K562 (cell line): Measurements from ENCODE around the gene SCRN2. TPM values are rescaled to one million over a fixed set of nuclear protein-coding genes. Genes with fewer than 3 reads are reported as not detected.

ENCODE experiments used
- ATF1 ChIP-seq, 2 experiments: fragments of 450-650 bp in 1 of 2; IDR thresholded peaks; 2 replicates each; pipeline ENCODE4 v1.6.1; 2016; ENCODE audit warnings: missing compliant biosample characterization in 1 of 2, missing genetic modification characterization in 1 of 2
- CBFA2T3 ChIP-seq: fragments of 450-650 bp; IDR thresholded peaks from 2 replicates; pipeline ENCODE4 v1.6.1; 2017
- CXXC5 ChIP-seq: fragments of 250-450 bp; sonication (Bioruptor Pico); IDR thresholded peaks from 2 replicates; pipeline ENCODE4 v1.8.0; 2022; ENCODE audit warnings: inconsistent platforms, mild to moderate bottlenecking, moderate library complexity
- FUS ChIP-seq: fragments of 200-400 bp; formaldehyde crosslinking; optimal IDR thresholded peaks from 2 replicates; pipeline ENCODE3; 2017; ENCODE audit warnings: low read depth, low read length
- MAZ ChIP-seq, 2 experiments: fragments of 450-650 bp in 1 of 2; sonication (generic) in 1 of 2; formaldehyde crosslinking; IDR thresholded peaks in 1 of 2; conservative IDR thresholded peaks in 1 of 2; 2 replicates each; pipeline versions ENCODE4 v1.4.0 to v1.5.0; 2020; ENCODE audit warnings: mild to moderate bottlenecking in 1 of 2, missing genetic modification reagents in 1 of 2
- MEIS2 ChIP-seq: fragments of 450-650 bp; IDR thresholded peaks from 2 replicates; pipeline ENCODE4 v1.6.1; 2014; ENCODE audit warnings: mild to moderate bottlenecking; ENCODE audit not compliant: partially characterized antibody
- NONO ChIP-seq, 2 experiments: fragments of 200-400 bp in 1 of 2; fragments of 450-650 bp in 1 of 2; formaldehyde crosslinking in 1 of 2; IDR thresholded peaks; 2 replicates each; pipeline ENCODE4 v1.6.1; 2017; ENCODE audit warnings: low read depth in 2 of 2, mild to moderate bottlenecking in 2 of 2, moderate library complexity in 2 of 2, low read length in 1 of 2
- NR2C2 ChIP-seq, 2 experiments: fragments of 200-800 bp in 1 of 2; sonication (Bioruptor generic) in 1 of 2; sonication (generic) in 1 of 2; formaldehyde crosslinking in 1 of 2; IDR thresholded peaks; 2 replicates each; pipeline versions ENCODE4 v1.6.1 to v1.8.0; 2016 to 2022; ENCODE audit warnings: mild to moderate bottlenecking in 1 of 2, missing compliant biosample characterization in 1 of 2, missing genetic modification characterization in 1 of 2, missing genetic modification reagents in 1 of 2
- POLR2A ChIP-seq: fragments of 450-650 bp; conservative IDR thresholded peaks from 2 replicates; pipeline ENCODE4 v1.6.1; 2016
- RBFOX2 ChIP-seq: fragments of 200-400 bp; formaldehyde crosslinking; IDR thresholded peaks from 2 replicates; pipeline ENCODE4 v1.6.1; 2017; ENCODE audit warnings: low read depth, mild to moderate bottlenecking, low read length, moderate library complexity
- SRSF3 ChIP-seq: fragments of 200-400 bp; formaldehyde crosslinking; IDR thresholded peaks from 2 replicates; pipeline ENCODE4 v1.6.1; 2016; ENCODE audit warnings: mild to moderate bottlenecking, low read length, moderate library complexity; ENCODE audit not compliant: insufficient read depth
- ZBTB7A ChIP-seq: IDR thresholded peaks from 2 replicates; pipeline ENCODE4 v1.6.1; 2011; ENCODE audit warnings: low read depth, mild to moderate bottlenecking, low read length, moderate library complexity, borderline replicate concordance; ENCODE audit not compliant: control insufficient read depth
- ZNF583 ChIP-seq: fragments of 250-450 bp; sonication (Bioruptor Pico); IDR thresholded peaks from 2 replicates; pipeline ENCODE4 v1.4.0; 2020
- ZNF830 ChIP-seq: fragments of 250-450 bp; sonication (Bioruptor Pico); IDR thresholded peaks from 2 replicates; pipeline ENCODE4 v1.5.0; 2021; ENCODE audit warnings: mild to moderate bottlenecking
- polyA plus RNA-seq, 8 experiments: library from polyadenylated mRNA; depleted of rRNA in 4 of 8; stranded (reverse) in 5 of 8; unstranded in 3 of 8; fragments of >200 nt; fragmentation: Nextera tagmentation in 2 of 8; fragmentation: Illumina TruSeq in 1 of 8; extraction: Ambion mirVana in 2 of 8; extraction: Trizol in 1 of 8; gene quantifications; 2 replicates each; pipeline versions ENCODE4 v1.2.1 to v1.2.3, GENCODE V29; 2011 to 2014; ENCODE audit warnings: inconsistent platforms in 1 of 8, missing spikeins in 1 of 8
- total RNA-seq, 7 experiments: library from RNA; depleted of rRNA in 6 of 7; stranded (reverse); fragments of >200 nt in 6 of 7; fragmentation: Illumina TruSeq in 2 of 7; extraction: Trizol in 2 of 7; gene quantifications; 2 replicates each; pipeline versions ENCODE4 v1.2.1 to v1.2.3, GENCODE V29; 2011 to 2021; ENCODE audit warnings: low replicate concordance in 1 of 7
- TF ChIP-seq, protein P1 (sequence below), 3 experiments: fragments of 200-800 bp in 1 of 3; sonication (Bioruptor generic) in 1 of 3; sonication (generic) in 1 of 3; formaldehyde crosslinking in 1 of 3; IDR thresholded peaks; 2 replicates each; pipeline versions ENCODE4 v1.6.1 to v1.8.0; 2016 to 2022; ENCODE audit warnings: mild to moderate bottlenecking in 2 of 3, missing compliant biosample characterization in 2 of 3, missing genetic modification characterization in 2 of 3, missing genetic modification reagents in 1 of 3
- TF ChIP-seq, protein P2 (sequence below): fragments of 250-450 bp; sonication (Bioruptor Pico); IDR thresholded peaks from 2 replicates; pipeline ENCODE4 v1.5.0; 2022; ENCODE audit warnings: mild to moderate bottlenecking
- TF ChIP-seq, protein P3 (sequence below), 2 experiments: fragments of 450-650 bp; conservative IDR thresholded peaks; 2 replicates each; pipeline ENCODE4 v1.6.1; 2017; ENCODE audit warnings: mild to moderate bottlenecking in 2 of 2, moderate library complexity in 2 of 2
- TF ChIP-seq, protein P4 (sequence below), 2 experiments: IDR thresholded peaks; 2 replicates each; pipeline ENCODE4 v1.6.1; 2012; ENCODE audit warnings: improper control_type of control experiment in 2 of 2, low read depth in 2 of 2, low read length in 2 of 2, borderline replicate concordance in 1 of 2

Gene SCRN2
- total and polyA plus RNA-seq, 9 of the 15 experiments (the other 6 are each of a cell fraction or from before 2014, with no cell fraction given): 0.25 to 32.9 (median 13.6) TPM

DNA sequence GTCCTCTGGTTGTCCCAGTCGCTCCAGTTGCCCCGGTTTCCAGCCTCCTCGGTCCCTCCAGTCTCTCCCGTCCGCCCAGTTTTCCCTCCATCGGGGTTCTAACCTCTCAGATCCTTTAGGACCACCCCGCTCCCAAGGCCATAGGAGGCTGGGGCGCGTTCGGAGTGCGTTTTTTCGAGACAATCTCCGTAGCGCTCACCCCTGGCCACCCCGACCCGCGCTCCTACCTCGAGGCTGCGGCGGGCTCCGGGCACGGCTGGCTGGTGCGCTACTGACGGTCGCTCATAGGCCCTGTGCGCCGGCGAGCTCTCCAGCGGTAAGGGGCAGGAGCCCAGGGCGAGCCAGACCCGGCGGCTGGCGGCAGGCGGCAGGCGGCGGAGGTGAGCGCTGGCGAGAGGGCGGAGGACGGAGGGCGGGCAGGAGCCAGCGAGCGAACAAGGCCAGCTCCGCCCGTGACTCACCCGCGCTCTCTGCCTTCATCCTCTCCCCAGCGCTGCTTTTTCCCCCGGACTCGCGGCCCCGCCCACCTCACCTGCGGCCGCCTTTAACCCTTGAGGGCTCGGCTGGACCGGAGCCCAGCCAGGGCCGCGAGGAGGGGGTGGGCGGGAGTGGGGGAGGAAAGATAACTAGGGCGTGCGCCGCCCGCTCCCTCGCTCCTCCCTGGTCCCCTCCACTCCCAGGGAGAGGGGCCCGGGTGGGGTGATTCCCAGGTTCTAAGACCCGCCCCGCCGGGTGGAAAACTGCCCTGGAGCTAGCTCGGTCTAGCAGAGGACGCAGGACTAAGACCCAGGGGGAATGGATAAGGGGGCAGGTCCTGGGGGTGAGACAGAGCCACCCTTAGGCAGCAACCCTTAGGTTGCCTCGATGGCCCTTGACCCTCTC, 9.9 kb upstream of the SCRN2 start, which contains the start of gene SP6 (continued):
- no peak for TF ChIP-seq NR2C2 (CRISPR knock-in tag; IDR thresholded peaks at IDR 0.05)
- peak; percentile 66 for TF ChIP-seq NR2C2 (tag; IDR thresholded peaks at IDR 0.05)
- TF ChIP-seq, protein P1, sequence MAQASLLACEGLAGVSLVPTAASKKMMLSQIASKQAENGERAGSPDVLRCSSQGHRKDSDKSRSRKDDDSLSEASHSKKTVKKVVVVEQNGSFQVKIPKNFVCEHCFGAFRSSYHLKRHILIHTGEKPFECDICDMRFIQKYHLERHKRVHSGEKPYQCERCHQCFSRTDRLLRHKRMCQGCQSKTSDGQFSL (CRISPR knock-in tag; IDR thresholded peaks at IDR 0.05): peak; percentile 70; the same call in 1 of the 2 replicates
- TF ChIP-seq, protein P1 (tag; IDR thresholded peaks at IDR 0.05): no peak
- TF ChIP-seq, protein P2, sequence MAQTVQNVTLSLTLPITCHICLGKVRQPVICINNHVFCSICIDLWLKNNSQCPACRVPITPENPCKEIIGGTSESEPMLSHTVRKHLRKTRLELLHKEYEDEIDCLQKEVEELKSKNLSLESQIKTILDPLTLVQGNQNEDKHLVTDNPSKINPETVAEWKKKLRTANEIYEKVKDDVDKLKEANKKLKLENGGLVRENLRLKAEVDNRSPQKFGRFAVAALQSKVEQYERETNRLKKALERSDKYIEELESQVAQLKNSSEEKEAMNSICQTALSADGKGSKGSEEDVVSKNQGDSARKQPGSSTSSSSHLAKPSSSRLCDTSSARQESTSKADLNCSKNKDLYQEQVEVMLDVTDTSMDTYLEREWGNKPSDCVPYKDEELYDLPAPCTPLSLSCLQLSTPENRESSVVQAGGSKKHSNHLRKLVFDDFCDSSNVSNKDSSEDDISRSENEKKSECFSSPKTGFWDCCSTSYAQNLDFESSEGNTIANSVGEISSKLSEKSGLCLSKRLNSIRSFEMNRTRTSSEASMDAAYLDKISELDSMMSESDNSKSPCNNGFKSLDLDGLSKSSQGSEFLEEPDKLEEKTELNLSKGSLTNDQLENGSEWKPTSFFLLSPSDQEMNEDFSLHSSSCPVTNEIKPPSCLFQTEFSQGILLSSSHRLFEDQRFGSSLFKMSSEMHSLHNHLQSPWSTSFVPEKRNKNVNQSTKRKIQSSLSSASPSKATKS: no peak
- TF ChIP-seq SRSF3: no peak
- TF ChIP-seq, protein P3, sequence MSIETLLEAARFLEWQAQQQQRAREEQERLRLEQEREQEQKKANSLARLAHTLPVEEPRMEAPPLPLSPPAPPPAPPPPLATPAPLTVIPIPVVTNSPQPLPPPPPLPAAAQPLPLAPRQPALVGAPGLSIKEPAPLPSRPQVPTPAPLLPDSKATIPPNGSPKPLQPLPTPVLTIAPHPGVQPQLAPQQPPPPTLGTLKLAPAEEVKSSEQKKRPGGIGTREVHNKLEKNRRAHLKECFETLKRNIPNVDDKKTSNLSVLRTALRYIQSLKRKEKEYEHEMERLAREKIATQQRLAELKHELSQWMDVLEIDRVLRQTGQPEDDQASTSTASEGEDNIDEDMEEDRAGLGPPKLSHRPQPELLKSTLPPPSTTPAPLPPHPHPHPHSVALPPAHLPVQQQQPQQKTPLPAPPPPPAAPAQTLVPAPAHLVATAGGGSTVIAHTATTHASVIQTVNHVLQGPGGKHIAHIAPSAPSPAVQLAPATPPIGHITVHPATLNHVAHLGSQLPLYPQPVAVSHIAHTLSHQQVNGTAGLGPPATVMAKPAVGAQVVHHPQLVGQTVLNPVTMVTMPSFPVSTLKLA (conservative IDR thresholded peaks at IDR 0.05): peak in 1 of 2 experiments; percentile 51; a peak in 2 of 4 replicates
- no peak for TF ChIP-seq ATF1 (CRISPR knock-in tag; IDR thresholded peaks at IDR 0.05)
- peak; percentile 40; the same call in 1 of the 2 replicates for TF ChIP-seq ATF1 (tag; IDR thresholded peaks at IDR 0.05)
- TF ChIP-seq FUS: no peak
- peak; percentile 78 to 89 for TF ChIP-seq MAZ (CRISPR knock-in tag; conservative IDR thresholded peaks at IDR 0.05 in 1 of 2, IDR thresholded peaks at IDR 0.05 in 1 of 2)
- TF ChIP-seq ZBTB7A: peak; percentile 74; the same call in 1 of the 2 replicates
- TF ChIP-seq ZNF830 (CRISPR knock-in tag): no peak
- peak; percentile 74 to 96; a peak in 3 of 4 replicates for TF ChIP-seq NONO (IDR thresholded peaks at IDR 0.05; ENCODE audit: low read depth in 2 of 2, low read length in 1 of 2)
- peak; percentile 85 for TF ChIP-seq RBFOX2
- peak; percentile 71 for TF ChIP-seq CXXC5
- peak; percentile 17; the same call in 1 of the 2 replicates for TF ChIP-seq ZNF583 (CRISPR knock-in tag)
- TF ChIP-seq CBFA2T3: 0 out of 2 replicates have a peak, but pooled peaks have one; percentile 14
- TF ChIP-seq MEIS2: no peak
- TF ChIP-seq, protein P4, sequence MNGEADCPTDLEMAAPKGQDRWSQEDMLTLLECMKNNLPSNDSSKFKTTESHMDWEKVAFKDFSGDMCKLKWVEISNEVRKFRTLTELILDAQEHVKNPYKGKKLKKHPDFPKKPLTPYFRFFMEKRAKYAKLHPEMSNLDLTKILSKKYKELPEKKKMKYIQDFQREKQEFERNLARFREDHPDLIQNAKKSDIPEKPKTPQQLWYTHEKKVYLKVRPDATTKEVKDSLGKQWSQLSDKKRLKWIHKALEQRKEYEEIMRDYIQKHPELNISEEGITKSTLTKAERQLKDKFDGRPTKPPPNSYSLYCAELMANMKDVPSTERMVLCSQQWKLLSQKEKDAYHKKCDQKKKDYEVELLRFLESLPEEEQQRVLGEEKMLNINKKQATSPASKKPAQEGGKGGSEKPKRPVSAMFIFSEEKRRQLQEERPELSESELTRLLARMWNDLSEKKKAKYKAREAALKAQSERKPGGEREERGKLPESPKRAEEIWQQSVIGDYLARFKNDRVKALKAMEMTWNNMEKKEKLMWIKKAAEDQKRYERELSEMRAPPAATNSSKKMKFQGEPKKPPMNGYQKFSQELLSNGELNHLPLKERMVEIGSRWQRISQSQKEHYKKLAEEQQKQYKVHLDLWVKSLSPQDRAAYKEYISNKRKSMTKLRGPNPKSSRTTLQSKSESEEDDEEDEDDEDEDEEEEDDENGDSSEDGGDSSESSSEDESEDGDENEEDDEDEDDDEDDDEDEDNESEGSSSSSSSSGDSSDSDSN (IDR thresholded peaks at IDR 0.05; ENCODE audit: borderline replicate concordance in 1 of 2, low read depth in 2 of 2, low read length in 2 of 2): peak; percentile 94
- peak; percentile 60 for TF ChIP-seq POLR2A
